Astrocyte (in vitro differentiated cells and primary cell): ENCODE data around the gene ROBO2. TPM values are rescaled to one million over a fixed set of nuclear protein-coding genes. Genes with fewer than 3 reads are reported as not detected.

Experiments
- DNase-seq: peaks from one replicate; pipeline ENCODE4 v3.0.0-alpha.2; 2010; ENCODE audit warnings: low read depth
- FAIRE-seq: peaks from 2 replicates; lab custom pipeline; 2011; peaks lifted over from hg19 to GRCh38; lab: Jason Lieb, UNC
- H2AFZ ChIP-seq: 2 replicates; pipeline ENCODE4 v1.6.0; 2012; ENCODE audit warnings: low read depth, low read length, inconsistent platforms
- H3K27ac ChIP-seq: 2 replicates; pipeline ENCODE4 v1.5.1; 2011; ENCODE audit warnings: low read depth, low read length, inconsistent platforms
- H3K27me3 ChIP-seq: 2 replicates; pipeline ENCODE4 v1.6.0; 2011; ENCODE audit warnings: low read length, inconsistent platforms; ENCODE audit not compliant: insufficient read depth
- H3K36me3 ChIP-seq: 2 replicates; pipeline ENCODE4 v1.5.1; 2011; ENCODE audit warnings: low read length, inconsistent platforms; ENCODE audit not compliant: insufficient read depth
- H3K4me1 ChIP-seq: 2 replicates; pipeline ENCODE4 v1.5.1; 2011; ENCODE audit warnings: low read length, inconsistent platforms; ENCODE audit not compliant: insufficient read depth
- H3K4me2 ChIP-seq: 2 replicates; pipeline ENCODE4 v1.6.0; 2012; ENCODE audit warnings: low read length, inconsistent platforms
- H3K4me3 ChIP-seq: 2 replicates; pipeline ENCODE4 v1.5.1; 2011; ENCODE audit warnings: low read depth, mild to moderate bottlenecking, low read length, inconsistent platforms; ENCODE audit not compliant: insufficient read depth
- H3K79me2 ChIP-seq: 2 replicates; pipeline ENCODE4 v1.6.0; 2012; ENCODE audit warnings: mild to moderate bottlenecking, low read length, inconsistent platforms; ENCODE audit not compliant: insufficient read depth
- H3K9ac ChIP-seq: 2 replicates; pipeline ENCODE4 v1.6.0; 2012; ENCODE audit warnings: mild to moderate bottlenecking, low read length, inconsistent platforms
- H3K9me3 ChIP-seq: 2 replicates; pipeline ENCODE4 v1.5.1; 2012; ENCODE audit warnings: low read depth, mild to moderate bottlenecking, low read length, inconsistent platforms; ENCODE audit not compliant: insufficient read depth
- H4K20me1 ChIP-seq: 2 replicates; pipeline ENCODE4 v1.6.0; 2012; ENCODE audit warnings: low read length, inconsistent platforms; ENCODE audit not compliant: insufficient read depth
- H3K27ac Mint-ChIP-seq: one replicate; pipeline ENCODE4 v1.8.0; 2021; ENCODE audit warnings: mild to moderate bottlenecking, mixed read lengths; ENCODE audit not compliant: unreplicated experiment
- H3K27me3 Mint-ChIP-seq: one replicate; pipeline ENCODE4 v1.8.0; 2021; ENCODE audit warnings: low read depth, mixed read lengths; ENCODE audit not compliant: unreplicated experiment
- H3K36me3 Mint-ChIP-seq: one replicate; pipeline ENCODE4 v1.8.0; 2021; ENCODE audit warnings: low read depth, mixed read lengths; ENCODE audit not compliant: unreplicated experiment
- H3K4me1 Mint-ChIP-seq: one replicate; pipeline ENCODE4 v1.8.0; 2021; ENCODE audit warnings: low read depth, mixed read lengths; ENCODE audit not compliant: unreplicated experiment
- H3K4me3 Mint-ChIP-seq: one replicate; pipeline ENCODE4 v1.8.0; 2021; ENCODE audit warnings: mild to moderate bottlenecking, moderate library complexity, mixed read lengths; ENCODE audit not compliant: unreplicated experiment
- H3K9me3 Mint-ChIP-seq: one replicate; pipeline ENCODE4 v1.8.0; 2021; ENCODE audit warnings: mild to moderate bottlenecking, mixed read lengths; ENCODE audit not compliant: unreplicated experiment
- CTCF ChIP-seq: IDR thresholded peaks from 2 replicates; pipeline ENCODE4 v1.5.1; 2011; ENCODE audit warnings: low read depth, mild to moderate bottlenecking, inconsistent platforms, low read length, moderate library complexity; ENCODE audit not compliant: insufficient read depth
- EZH2 ChIP-seq: IDR thresholded peaks from 2 replicates; pipeline ENCODE4 v1.6.1; 2012; ENCODE audit warnings: mild to moderate bottlenecking, low read length, inconsistent platforms; ENCODE audit not compliant: insufficient read depth
- total RNA-seq: library from RNA; stranded (reverse); gene quantifications from 2 replicates; pipeline ENCODE4 v1.2.1, GENCODE V29; 2021

Gene ROBO2
- total RNA-seq, 1 donor from 2014 or later, result 1.4 TPM

- Histone ChIP-seq H3K4me1 (no peaks in the 10 kb centered on the region), H3K4me2 (no peak overlapping the region), H3K9ac (no peak overlapping the region), H3K79me2 (no peaks in the 10 kb centered on the region), H3K36me3 (no peaks in the 10 kb centered on the region), H2AFZ (no peak overlapping the region), H3K9me3 (no peaks in the 10 kb centered on the region), H3K27me3 (no peaks in the 10 kb centered on the region), H4K20me1 (no peaks in the 10 kb centered on the region), H3K4me3 (no peak overlapping the region), H3K27ac (no peak overlapping the region)
- FAIRE-seq, result no peak
- H3K36me3 Mint-ChIP-seq, result no peaks in the 10 kb centered on the region
- H3K9me3 Mint-ChIP-seq, result no peaks in the 10 kb centered on the region
- no peaks in the 10 kb centered on the region for H3K27me3 Mint-ChIP-seq
- TF ChIP-seq EZH2 (no peak), CTCF (no peak)
- no peak overlapping the region for H3K4me3 Mint-ChIP-seq
- H3K27ac Mint-ChIP-seq, result no peak overlapping the region
- H3K4me1 Mint-ChIP-seq, result no peaks in the 10 kb centered on the region
- no peak for DNase-seq
These were observed 586.3 kb downstream of the ROBO2 start for GRCh38 chr3:77626157-77626556.

- Histone ChIP-seq H3K79me2 (no peaks in the 10 kb centered on the region), H3K4me2 (no peak overlapping the region), H3K9ac (no peak overlapping the region), H3K4me1 (no peaks in the 10 kb centered on the region), H4K20me1 (no peaks in the 10 kb centered on the region), H3K27ac (no peak overlapping the region), H2AFZ (no peak overlapping the region), H3K4me3 (no peak overlapping the region), H3K36me3 (no peaks in the 10 kb centered on the region), H3K9me3 (no peaks in the 10 kb centered on the region), H3K27me3 (no peaks in the 10 kb centered on the region)
- H3K4me1 Mint-ChIP-seq, result peaks cover 3% of the 10 kb centered on the region
- H3K27me3 Mint-ChIP-seq, result no peaks in the 10 kb centered on the region
- no peaks in the 10 kb centered on the region for H3K9me3 Mint-ChIP-seq
- DNase-seq, result no peak
- TF ChIP-seq EZH2, result no peak
- TF ChIP-seq CTCF, result no peak
- no peak overlapping the region for H3K27ac Mint-ChIP-seq
- no peak for FAIRE-seq
- H3K4me3 Mint-ChIP-seq, result no peak overlapping the region
- H3K36me3 Mint-ChIP-seq, result no peaks in the 10 kb centered on the region
These were observed 608.3 kb downstream of the ROBO2 start for GRCh38 chr3:77648214-77648613.

GRCh38 chr3:77648664-77649063, 608.8 kb downstream of the ROBO2 start:
- Mint-ChIP-seq H3K4me3 (no peak overlapping the region), H3K4me1 (peaks cover 3% of the 10 kb centered on the region), H3K27ac (no peak overlapping the region), H3K36me3 (no peaks in the 10 kb centered on the region), H3K27me3 (no peaks in the 10 kb centered on the region), H3K9me3 (no peaks in the 10 kb centered on the region)
- Histone ChIP-seq H3K9ac (no peak overlapping the region), H3K4me2 (no peak overlapping the region), H3K4me1 (no peaks in the 10 kb centered on the region), H3K27ac (no peak overlapping the region), H3K27me3 (no peaks in the 10 kb centered on the region), H3K36me3 (no peaks in the 10 kb centered on the region), H4K20me1 (no peaks in the 10 kb centered on the region), H3K4me3 (no peak overlapping the region), H3K79me2 (no peaks in the 10 kb centered on the region), H3K9me3 (no peaks in the 10 kb centered on the region), H2AFZ (no peak overlapping the region)
- TF ChIP-seq EZH2 (no peak), CTCF (no peak)
- DNase-seq (no peak), FAIRE-seq (no peak)
